DND-41 (cell line): ENCODE results near the gene LCN1.

Source experiments
- EZH2 ChIP-seq: IDR thresholded peaks from 3 replicates; pipeline ENCODE4 v1.6.1; 2012; ENCODE audit warnings: borderline replicate concordance, low read depth, mild to moderate bottlenecking, moderate library complexity, low read length, inconsistent platforms; ENCODE audit not compliant: severe bottlenecking
- TF ChIP-seq, protein P1 (sequence below): IDR thresholded peaks from 2 replicates; pipeline ENCODE4 v1.5.1; 2012; ENCODE audit warnings: borderline replicate concordance, low read length, moderate library complexity, mild to moderate bottlenecking; ENCODE audit not compliant: poor library complexity, severe bottlenecking; ENCODE audit errors: extremely low read depth

DNA sequence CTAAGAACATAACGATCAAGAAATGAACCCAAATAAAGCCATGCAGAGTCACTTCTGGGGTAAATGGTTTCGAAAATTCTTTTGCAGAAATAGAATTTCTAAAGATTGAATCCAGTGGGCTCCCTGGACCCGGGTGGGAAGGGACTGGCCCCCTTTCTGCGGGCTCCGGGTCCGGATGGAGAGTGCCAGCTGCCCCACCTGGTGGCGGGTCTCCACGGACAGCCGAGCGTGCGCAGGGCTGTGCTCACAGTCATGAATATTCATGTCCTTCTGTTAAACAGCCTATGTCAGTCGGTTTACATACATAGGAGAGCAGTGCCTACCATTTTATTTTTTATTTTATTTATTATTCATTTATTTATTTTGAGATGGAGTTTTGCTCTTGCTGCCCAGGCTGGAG lies 46.3 kb upstream of the LCN1 start:
- TF ChIP-seq EZH2, result no peak
- TF ChIP-seq, protein P1, sequence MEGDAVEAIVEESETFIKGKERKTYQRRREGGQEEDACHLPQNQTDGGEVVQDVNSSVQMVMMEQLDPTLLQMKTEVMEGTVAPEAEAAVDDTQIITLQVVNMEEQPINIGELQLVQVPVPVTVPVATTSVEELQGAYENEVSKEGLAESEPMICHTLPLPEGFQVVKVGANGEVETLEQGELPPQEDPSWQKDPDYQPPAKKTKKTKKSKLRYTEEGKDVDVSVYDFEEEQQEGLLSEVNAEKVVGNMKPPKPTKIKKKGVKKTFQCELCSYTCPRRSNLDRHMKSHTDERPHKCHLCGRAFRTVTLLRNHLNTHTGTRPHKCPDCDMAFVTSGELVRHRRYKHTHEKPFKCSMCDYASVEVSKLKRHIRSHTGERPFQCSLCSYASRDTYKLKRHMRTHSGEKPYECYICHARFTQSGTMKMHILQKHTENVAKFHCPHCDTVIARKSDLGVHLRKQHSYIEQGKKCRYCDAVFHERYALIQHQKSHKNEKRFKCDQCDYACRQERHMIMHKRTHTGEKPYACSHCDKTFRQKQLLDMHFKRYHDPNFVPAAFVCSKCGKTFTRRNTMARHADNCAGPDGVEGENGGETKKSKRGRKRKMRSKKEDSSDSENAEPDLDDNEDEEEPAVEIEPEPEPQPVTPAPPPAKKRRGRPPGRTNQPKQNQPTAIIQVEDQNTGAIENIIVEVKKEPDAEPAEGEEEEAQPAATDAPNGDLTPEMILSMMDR, result peak; percentile 28
